Measurements from ENCODE around the gene IL12RB2.

IL12RB2 gene

GRCh38 chr1:67434491-67434890 lies 126.8 kb downstream of the IL12RB2 start:
- TF ChIP-seq CTCF (IDR thresholded peaks at IDR 0.05; ENCODE audit: control insufficient read depth, extremely low read depth, insufficient read depth): no peak
- DNase-seq (ENCODE audit: low read depth): no peak
- H3K4me3 ChIP-seq (ENCODE audit: low read depth, low read length): no peak overlapping the region

- peak; percentile 66 for DNase-seq (ENCODE audit: low read depth)
- H3K4me3 ChIP-seq (ENCODE audit: low read depth, low read length): no peak overlapping the region
- TF ChIP-seq CTCF (IDR thresholded peaks at IDR 0.05; ENCODE audit: control insufficient read depth, extremely low read depth, insufficient read depth): no peak
Observed at GRCh38 chr1:67436511-67437055, 128.9 kb downstream of the IL12RB2 start.

GRCh38 chr1:67437961-67438360 lies 130.3 kb downstream of the IL12RB2 start:
- no peak overlapping the region for H3K4me3 ChIP-seq (ENCODE audit: low read depth, low read length)
- no peak for DNase-seq (ENCODE audit: low read depth)
- TF ChIP-seq CTCF (IDR thresholded peaks at IDR 0.05; ENCODE audit: control insufficient read depth, extremely low read depth, insufficient read depth): no peak

- DNase-seq (ENCODE audit: low read depth): no peak
- no peak overlapping the region for H3K4me3 ChIP-seq (ENCODE audit: low read depth, low read length)
- TF ChIP-seq CTCF (IDR thresholded peaks at IDR 0.05; ENCODE audit: control insufficient read depth, extremely low read depth, insufficient read depth): no peak
Observed at GRCh38 chr1:67439277-67440029, 131.8 kb downstream of the IL12RB2 start.

- no peak overlapping the region for H3K4me3 ChIP-seq (ENCODE audit: low read depth, low read length)
- no peak for TF ChIP-seq CTCF (IDR thresholded peaks at IDR 0.05; ENCODE audit: control insufficient read depth, extremely low read depth, insufficient read depth)
- DNase-seq (ENCODE audit: low read depth): no peak
Observed at GRCh38 chr1:67440339-67440738, 132.7 kb downstream of the IL12RB2 start.

- DNase-seq (ENCODE audit: low read depth): no peak
- TF ChIP-seq CTCF (IDR thresholded peaks at IDR 0.05; ENCODE audit: control insufficient read depth, extremely low read depth, insufficient read depth): no peak
- H3K4me3 ChIP-seq (ENCODE audit: low read depth, low read length): no peak overlapping the region
Observed at GRCh38 chr1:67441183-67441582, 133.5 kb downstream of the IL12RB2 start.

Data from LNCaP clone FGC (cell line).